ENCODE data around the gene TRIP4. TPM values are rescaled to one million over a fixed set of nuclear protein-coding genes. Genes with fewer than 3 reads are reported as not detected.

TRIP4 gene
- total RNA-seq, 4 donors from 2014 or later: 13.0 to 23.7 (median 18.0) TPM

- 92 to 94% methylated on average over 5 of the region's 5 CpGs for WGBS, 2 donors
- no peak for TF ChIP-seq POLR2A (IDR thresholded peaks at IDR 0.05)
- TF ChIP-seq EP300 (IDR thresholded peaks at IDR 0.05): no peak
- TF ChIP-seq, protein P1, sequence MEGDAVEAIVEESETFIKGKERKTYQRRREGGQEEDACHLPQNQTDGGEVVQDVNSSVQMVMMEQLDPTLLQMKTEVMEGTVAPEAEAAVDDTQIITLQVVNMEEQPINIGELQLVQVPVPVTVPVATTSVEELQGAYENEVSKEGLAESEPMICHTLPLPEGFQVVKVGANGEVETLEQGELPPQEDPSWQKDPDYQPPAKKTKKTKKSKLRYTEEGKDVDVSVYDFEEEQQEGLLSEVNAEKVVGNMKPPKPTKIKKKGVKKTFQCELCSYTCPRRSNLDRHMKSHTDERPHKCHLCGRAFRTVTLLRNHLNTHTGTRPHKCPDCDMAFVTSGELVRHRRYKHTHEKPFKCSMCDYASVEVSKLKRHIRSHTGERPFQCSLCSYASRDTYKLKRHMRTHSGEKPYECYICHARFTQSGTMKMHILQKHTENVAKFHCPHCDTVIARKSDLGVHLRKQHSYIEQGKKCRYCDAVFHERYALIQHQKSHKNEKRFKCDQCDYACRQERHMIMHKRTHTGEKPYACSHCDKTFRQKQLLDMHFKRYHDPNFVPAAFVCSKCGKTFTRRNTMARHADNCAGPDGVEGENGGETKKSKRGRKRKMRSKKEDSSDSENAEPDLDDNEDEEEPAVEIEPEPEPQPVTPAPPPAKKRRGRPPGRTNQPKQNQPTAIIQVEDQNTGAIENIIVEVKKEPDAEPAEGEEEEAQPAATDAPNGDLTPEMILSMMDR (IDR thresholded peaks at IDR 0.05): no peak
- Histone ChIP-seq H3K9me3 (no peaks in the 10 kb centered on the region), H3K27me3 (no peaks in the 10 kb centered on the region), H3K27ac (no peak overlapping the region), H3K4me3 (no peak overlapping the region), H3K4me1 (no peaks in the 10 kb centered on the region), H3K36me3 (peaks cover 3 to 98% (median 33%) of the 10 kb centered on the region in 3 donors)
- DNase-seq (ENCODE audit: low spot score in 2 of 2): no peak
Observed at GRCh38 chr15:64396789-64397188, 9.2 kb downstream of the TRIP4 start.

- 93 to 97% methylated on average over 2 of the region's 2 CpGs for WGBS, 2 donors
Observed at GRCh38 chr15:64398575-64398974, 10.9 kb downstream of the TRIP4 start.

DNA sequence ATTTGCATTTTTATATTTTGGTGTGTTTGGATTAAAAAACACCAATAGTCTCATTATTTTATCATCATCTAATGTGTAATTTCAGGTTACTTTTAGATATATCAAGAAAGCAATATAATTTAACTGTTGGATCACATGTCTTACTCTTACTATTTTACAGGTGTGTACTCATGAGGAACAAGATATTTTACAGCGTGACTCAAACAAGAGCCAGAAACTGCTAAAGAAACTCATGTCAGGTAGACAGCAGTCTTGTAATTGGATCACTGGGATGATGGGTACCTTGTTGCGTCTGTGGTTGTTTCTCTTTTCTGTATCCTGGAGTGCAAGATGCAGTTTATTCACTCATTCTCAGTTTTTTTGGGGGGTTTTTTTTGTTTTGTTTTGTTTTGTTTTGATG is 12.9 kb downstream of the TRIP4 start:
- Histone ChIP-seq H3K9me3 (no peaks in the 10 kb centered on the region), H3K27ac (no peak overlapping the region), H3K36me3 (peaks cover 3 to 98% (median 29%) of the 10 kb centered on the region in 3 donors), H3K27me3 (no peaks in the 10 kb centered on the region), H3K4me3 (no peak overlapping the region), H3K4me1 (no peaks in the 10 kb centered on the region)
- WGBS, 2 donors: 96% methylated on average over 2 of the region's 2 CpGs
- DNase-seq (ENCODE audit: low spot score in 2 of 2): no peak
- no peak for TF ChIP-seq POLR2A (IDR thresholded peaks at IDR 0.05)
- TF ChIP-seq, protein P1 (IDR thresholded peaks at IDR 0.05): no peak

More at GRCh38 chr15:64398575-64398974, 10.9 kb downstream of the TRIP4 start:
- H3K4me3 ChIP-seq: no peak overlapping the region
- no peaks in the 10 kb centered on the region for H3K4me1 ChIP-seq
- H3K9me3 ChIP-seq: no peaks in the 10 kb centered on the region
- no peak overlapping the region for H3K27ac ChIP-seq
- no peak for TF ChIP-seq EP300 (IDR thresholded peaks at IDR 0.05)
- TF ChIP-seq POLR2A (IDR thresholded peaks at IDR 0.05): no peak
- TF ChIP-seq, protein P1 (IDR thresholded peaks at IDR 0.05): no peak
- H3K36me3 ChIP-seq: peaks cover 3 to 98% (median 33%) of the 10 kb centered on the region in 3 donors
- no peak for DNase-seq (ENCODE audit: low spot score in 2 of 2)
- H3K27me3 ChIP-seq: no peaks in the 10 kb centered on the region

DNA sequence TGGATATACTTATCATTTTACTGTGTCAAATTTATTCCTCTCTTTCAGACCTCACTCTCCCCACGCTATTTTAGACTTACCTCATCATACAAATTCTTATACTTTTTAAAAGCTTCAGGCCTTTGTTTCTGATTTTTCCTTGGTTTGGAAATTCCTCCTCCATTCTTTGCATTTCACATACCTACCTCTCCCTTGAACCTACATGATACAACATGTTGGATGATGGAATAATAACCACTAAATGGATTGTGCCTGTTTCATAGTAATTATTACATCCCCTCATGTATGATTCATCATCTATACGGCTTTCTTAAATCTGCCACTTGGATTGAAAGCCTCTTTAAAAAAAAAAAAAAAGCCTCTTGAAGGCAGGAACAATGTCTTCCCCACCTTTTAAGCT is 24.6 kb downstream of the TRIP4 start:
- DNase-seq (ENCODE audit: low spot score in 2 of 2): no peak
- Histone ChIP-seq H3K36me3 (peaks cover 0 to 94% (median 10%) of the 10 kb centered on the region in 3 donors), H3K27ac (no peak overlapping the region), H3K27me3 (no peaks in the 10 kb centered on the region), H3K4me3 (no peak overlapping the region), H3K4me1 (no peaks in the 10 kb centered on the region), H3K9me3 (no peaks in the 10 kb centered on the region)
- 81 to 85% methylated on average over 2 of the region's 2 CpGs for WGBS, 2 donors
- TF ChIP-seq POLR2A (IDR thresholded peaks at IDR 0.05) (no peak), EP300 (IDR thresholded peaks at IDR 0.05) (no peak)
- TF ChIP-seq, protein P1 (IDR thresholded peaks at IDR 0.05): no peak

- no peak for DNase-seq (ENCODE audit: low spot score in 2 of 2)
Observed at GRCh38 chr15:64422697-64423096, 35.1 kb downstream of the TRIP4 start.

More at GRCh38 chr15:64422697-64423096, 35.1 kb downstream of the TRIP4 start:
- no peaks in the 10 kb centered on the region for H3K4me1 ChIP-seq
- H3K9me3 ChIP-seq: no peaks in the 10 kb centered on the region
- TF ChIP-seq EP300 (IDR thresholded peaks at IDR 0.05) (no peak), POLR2A (IDR thresholded peaks at IDR 0.05) (no peak)
- TF ChIP-seq, protein P1 (IDR thresholded peaks at IDR 0.05): no peak
- H3K4me3 ChIP-seq: no peak overlapping the region
- no peak overlapping the region for H3K27ac ChIP-seq
- H3K27me3 ChIP-seq: no peaks in the 10 kb centered on the region
- 80 to 90% methylated on average over 2 of the region's 2 CpGs for WGBS, 2 donors
- peaks cover 0 to 89% (median 4%) of the 10 kb centered on the region in 3 donors for H3K36me3 ChIP-seq

Data from tibial nerve (tissue), 4 donors.